ENCODE data around the gene SHANK2.

The SHANK2 gene

DNA sequence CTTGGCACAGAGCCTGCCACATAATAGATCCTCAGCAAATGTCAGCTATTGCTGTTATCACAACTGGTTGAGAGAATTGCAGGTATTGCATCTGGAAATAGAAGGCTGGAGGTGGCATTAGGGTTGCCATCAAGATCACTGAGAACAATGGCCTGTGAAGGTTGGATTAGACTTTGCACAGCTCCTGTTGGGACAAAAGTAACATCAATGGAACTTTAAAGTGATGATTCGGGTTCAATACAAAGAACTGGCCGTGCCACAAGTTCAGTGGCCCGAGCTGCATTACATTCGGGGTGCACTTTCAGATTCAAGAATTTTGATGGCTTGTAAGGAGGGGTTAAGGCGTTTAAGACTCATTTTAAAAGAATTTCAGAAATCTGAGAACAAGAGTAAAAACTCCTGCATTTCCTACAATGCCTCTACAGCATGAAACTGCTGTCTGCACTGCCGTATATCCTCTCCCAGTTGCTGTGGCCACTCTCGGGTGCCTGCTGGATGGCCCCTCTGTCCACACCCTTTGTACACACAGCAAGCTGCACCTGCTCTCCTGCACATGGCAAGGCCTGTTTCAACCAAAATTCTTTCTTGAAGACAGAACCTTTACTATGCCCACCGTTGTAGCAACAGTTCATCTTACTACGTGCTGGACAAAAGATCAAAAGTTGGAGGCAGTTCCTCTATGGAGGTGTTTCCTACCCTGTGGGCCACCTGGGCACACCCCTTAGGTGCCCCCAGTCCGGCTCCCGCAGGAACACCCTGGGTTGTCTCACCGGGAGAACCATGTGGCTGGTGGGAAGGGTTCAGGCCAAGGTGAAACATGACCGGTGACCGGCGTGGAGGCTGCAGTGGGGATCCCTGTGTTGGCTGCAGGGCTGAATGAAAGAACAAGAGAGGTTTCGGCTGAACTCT is 17.5 kb upstream of the SHANK2 start:
- DNase-seq (ENCODE audit: insufficient read length, low spot score), result no peak

DNA sequence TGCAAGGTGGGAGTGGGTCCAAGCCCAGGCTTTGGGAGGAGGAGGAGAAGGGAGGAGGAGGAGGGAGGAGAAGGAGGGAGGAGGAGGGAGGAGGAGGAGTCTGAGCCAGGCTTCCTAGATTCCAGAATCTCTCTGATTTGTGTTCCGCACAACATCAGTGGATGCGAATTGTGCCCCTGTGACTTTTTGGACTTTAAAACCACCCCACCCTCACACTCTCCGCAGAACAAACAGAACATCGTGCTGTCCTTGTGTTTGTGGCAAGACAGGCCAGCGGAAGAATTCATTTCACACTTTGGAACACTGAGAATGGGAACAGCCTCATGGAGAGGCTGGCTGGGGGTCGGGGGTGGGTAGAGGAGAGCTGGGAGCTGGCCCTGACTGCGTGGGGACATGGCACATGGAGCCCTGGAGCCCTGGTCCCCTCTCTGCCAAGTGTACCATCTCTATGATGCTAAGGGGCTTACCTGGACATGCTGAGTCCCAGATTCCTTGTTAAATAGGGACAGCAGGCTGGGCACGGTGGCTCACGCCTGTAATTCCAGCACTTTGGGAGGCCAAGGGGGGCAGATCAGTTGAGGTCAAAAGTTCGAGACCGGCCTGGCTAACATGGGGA is 16.4 kb upstream of the SHANK2 start:
- FAIRE-seq (no peak), DNase-seq (ENCODE audit: insufficient read length, low spot score) (no peak)

More for the DNA sequence above, 17.5 kb upstream of the SHANK2 start:
- FAIRE-seq, result no peak

DNA sequence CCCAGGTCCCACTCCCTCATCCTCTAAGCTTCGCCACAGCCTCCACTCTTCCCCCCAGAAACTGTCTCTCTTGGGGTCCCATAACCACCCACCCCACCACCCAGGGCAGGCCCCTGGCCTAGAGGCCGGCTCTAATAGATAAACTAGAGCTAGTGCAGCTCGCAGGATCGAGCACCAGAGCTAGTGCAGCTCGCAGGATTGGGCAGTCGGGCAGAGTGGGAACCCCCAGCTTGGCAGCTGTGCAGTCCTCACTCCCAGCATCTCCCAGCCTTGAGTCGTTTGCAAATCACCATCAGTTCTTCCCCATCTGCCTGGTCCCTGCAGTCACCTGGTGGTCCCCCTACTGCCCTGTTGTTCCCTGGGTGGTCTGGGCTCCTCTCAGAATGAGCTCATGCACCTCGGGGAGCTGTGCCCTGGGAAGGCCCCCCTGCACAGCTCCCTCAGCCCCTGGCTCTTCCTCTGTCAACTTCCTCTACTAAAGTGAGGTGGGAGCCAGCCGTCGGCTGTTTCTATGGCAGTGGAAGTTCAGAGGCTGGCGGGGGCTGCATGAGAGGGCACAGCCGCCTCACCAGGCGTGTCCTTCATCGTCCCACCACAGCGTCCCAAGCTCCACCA is 15.5 kb upstream of the SHANK2 start:
- FAIRE-seq, result no peak
- DNase-seq (ENCODE audit: insufficient read length, low spot score), result no peak

DNA sequence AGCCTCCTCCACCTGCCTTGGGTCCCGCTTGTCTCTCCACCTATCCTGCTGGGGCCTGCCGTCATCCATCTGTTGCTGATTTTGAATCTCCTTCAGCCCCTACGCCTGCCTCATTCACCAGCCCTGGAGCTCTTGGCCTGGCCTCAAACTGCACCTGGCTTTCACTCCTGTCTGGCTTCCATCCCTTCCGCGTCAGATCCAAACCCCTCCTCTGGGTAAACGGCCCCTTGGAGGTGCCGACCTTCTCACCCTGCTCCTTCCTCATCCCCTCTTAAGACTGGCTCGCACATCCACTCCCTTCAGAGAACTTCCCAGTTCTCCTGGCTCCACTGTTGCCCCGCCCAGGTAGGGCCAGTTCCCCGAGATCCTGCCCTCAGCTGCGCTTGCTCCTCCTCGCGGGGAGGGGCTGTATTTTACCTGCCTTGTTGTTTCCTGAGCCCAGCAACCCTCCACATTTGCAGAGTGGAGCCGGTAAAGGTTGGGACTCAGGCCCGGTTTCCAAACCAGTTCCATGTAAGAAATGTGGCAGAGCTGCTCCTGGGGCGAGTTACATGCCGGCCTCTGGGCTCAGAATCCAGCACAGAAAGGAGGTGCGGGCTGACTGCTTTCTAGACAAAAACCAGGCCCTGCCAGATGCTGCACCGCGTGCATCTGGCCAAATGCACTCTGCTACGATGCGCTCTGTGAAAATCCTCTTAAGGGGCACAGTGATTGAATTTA is 13.9 kb upstream of the SHANK2 start:
- no peak for FAIRE-seq
- DNase-seq (ENCODE audit: insufficient read length, low spot score), result no peak

DNA sequence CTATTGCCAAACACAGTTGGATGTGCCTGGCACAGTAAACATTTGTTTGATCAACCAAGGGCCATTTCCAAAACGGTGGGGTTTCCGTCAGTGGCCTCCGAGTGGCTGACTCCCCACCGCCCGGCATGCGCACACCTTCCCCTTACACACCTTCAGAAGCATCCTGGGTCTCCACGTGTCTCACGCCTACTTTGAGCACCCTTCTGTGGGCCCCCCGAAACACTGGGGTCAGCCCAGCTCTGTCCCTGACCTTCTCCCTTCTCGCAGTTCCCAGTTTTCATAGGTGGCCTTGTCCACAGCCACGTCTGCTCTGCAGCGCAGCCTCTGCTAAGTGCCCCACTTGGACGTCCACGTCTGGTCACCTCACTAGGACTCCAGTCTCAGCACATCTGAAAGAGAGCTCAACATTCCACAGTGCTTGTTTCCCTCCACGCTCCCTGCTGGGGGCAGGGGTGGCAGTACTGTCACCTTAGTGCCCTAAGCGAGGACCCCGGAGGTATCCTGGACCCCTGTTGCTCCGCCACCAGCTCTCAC is 13.2 kb upstream of the SHANK2 start:
- FAIRE-seq, result no peak

DNA sequence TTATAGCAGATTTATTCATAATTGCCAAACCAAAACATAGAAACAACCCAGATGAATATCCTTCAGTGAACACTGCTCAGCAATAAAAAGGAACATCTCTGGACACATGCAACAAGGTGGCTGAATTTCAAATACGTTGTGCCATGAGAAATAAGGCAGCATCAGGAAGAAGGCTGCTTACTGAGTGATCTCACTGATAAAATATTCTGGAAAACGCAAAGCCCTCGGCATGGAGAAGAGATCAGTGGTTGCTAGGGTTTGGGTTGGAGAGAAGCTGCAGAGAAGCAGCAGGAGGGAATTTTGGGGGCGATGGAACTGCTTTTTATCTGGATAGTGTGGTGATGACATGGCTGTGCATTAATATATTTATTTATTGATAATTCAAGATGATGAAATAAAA is 11.0 kb upstream of the SHANK2 start:
- FAIRE-seq (no peak), DNase-seq (ENCODE audit: insufficient read length, low spot score) (no peak)

More for the DNA sequence above, 13.2 kb upstream of the SHANK2 start:
- DNase-seq (ENCODE audit: insufficient read length, low spot score), result no peak

DNA sequence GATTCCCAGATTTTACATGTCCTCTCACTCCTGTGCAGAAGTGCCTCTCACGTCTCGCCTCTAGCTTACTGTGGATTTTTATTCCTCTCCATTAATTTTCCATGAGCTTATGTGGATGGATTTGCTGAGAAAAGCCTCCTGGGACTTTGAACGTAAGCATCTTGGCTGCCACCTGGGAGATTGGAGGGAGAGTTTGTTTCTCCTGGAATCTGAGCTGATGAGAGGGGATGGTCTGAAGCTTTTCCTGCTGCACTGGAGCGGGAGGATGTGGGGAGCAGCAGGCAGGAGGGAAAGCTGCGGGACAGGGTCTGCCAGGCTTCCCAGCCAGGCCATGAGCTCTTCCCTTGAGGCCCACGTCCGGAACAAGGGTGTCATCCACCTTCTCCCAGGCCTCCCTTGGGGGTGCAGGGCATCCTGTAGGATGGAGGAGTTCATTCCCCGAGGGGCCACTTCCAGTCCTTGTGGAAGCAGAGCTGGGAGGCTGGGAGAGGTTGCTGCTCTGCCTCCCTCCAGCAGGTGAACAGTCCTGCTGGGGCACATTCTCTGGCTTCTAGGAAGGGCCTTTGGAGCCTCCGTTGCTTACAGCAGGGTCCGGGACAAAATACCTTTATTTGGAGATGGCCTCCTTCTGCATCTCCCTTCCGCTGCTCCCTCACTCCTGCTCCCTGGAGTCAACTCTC is 3.6 kb upstream of the SHANK2 start:
- DNase-seq (ENCODE audit: insufficient read length, low spot score) (no peak), FAIRE-seq (no peak)

DNA sequence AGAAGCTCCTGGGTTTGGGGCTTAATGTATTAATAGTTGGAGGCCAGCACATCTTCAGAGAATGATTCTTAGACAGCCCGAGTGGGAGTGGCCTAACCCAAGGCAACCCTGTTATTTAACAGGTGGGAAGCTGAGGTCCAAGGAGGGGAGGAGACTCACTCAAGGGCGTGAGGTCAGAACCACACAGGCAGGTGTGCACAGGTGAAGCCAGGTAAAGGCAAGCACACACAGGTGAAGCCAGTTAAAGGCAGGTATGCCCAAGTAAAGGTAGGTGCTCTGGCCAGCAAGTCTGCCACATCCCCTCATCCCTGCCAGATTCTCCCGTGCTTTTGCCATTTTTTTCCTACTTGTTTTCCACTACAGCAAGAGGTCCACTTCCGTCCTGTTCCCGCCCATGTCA is 2.9 kb upstream of the SHANK2 start:
- no peak for DNase-seq (ENCODE audit: insufficient read length, low spot score)
- FAIRE-seq, result no peak

DNA sequence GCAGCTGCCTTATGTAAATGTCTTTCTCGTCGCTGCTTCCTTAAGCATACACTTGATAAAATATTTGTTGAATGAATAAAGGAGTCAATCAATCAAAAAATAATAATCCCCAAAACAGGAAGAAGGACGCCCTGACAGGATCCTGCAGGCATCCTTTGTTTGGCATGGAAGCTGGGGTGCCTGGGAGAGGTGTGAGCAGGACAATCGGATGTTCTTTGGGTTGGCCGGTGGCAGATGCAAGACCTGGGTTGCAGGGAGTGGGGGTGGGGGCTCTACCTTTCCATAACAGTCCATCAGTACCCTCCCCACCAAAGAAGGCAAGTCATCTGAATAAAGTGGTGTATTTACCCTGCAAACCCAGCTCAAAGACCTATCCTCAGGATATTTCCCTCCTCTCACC is 1.4 kb upstream of the SHANK2 start:
- FAIRE-seq (no peak), DNase-seq (ENCODE audit: insufficient read length, low spot score) (no peak)

DNA sequence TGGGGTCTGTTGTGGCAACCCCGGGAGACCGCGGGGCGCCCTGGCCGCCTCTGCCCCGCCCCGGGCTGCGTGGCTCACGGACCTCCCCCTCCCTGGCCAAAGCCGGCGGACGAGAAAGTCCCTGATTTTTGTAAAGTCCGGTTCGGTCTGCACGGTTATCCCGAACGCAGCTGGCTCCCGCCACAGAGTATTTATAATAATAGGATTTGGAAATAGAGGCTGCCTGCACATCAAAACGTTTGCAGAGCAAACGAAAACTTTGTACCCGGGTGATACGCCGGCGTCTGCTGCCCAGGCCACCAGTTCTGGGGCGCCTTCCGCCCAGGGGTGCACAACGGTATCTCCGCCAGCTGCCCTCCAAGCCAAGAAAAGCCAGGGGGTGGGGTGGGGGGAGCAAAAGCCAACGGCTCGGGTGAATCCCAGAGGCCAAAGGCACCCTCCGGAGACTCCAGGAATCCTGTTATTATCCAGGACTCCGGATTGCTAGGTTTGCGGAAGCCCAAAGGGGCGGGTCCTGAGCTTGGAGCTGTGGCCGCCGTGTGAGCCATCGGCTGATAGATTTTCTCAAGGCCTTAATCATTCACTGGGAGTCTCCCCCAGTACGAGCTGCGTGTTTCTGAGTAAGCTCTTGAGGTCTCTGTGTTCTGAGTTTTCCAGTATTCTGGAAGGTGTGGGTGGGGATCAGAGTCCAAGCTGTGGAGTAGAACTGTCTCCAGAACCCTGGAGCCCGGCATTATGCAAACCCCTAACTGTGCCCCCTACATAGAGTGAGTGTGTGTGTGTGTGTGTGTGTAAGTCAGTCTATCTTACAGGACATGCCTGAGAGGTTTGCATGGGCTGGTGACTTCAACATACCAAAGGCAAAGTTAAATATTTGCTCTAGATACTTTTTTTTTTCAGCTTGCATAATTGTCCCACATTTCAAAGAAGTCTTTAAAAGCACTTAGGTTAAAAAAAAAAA is 673 bp upstream of the SHANK2 start:
- FAIRE-seq, result no peak
- DNase-seq (ENCODE audit: insufficient read length, low spot score), result peak; percentile 42

DNA sequence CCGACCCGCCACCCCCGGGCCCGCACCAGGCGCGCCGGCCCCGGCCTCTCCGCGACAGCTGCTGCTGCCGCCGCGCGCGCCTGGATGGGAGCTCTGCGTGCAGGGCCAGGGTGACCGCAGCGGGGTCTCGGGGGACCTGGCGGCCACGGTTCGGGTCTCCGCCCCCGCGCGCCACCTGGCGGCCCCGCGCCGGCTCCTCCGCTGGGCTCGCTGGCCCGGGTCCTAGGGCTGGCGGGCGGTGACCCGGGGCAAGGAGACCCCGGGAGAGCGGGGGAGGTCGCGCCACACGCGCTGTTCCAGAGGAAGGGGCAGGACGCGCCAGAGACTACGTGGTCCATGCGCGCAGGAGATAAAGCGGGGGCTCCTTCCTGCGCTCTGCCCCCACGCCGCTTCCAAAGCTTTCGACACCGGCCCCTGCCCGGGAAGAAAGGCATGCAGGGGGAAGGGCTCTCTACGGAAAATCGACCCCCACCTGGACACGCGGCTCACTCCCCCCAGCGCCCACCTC is 562 bp downstream of the SHANK2 start:
- DNase-seq (ENCODE audit: insufficient read length, low spot score), result peak; percentile 79

DNA sequence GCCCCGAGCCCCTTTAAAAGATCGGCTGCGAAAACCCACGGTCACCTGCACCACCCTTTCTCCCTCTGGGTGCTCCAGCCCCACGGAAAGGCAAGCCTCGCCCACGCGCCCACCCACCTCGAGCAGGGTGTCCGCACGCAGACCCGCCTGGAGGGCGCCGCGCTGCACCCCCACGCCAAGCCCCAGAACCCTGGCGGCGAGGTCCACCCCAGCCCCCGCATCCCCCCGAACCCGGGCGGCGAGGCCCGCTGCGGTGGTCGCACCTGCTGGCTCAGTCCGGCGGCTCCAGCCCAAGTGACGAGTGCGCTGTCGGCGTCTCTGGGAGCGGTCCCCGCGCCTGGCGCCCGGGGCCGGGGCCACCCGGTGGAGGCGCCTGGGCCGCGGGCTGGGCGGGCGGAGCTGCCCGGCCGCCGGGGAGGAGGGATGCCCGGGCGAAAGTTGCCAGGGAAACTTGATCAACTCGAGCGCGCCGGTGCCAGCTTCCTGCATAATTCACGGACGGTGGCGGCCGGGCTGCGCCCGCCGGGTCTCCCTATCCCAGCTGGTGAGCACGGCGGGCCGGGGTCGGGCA is 1.1 kb downstream of the SHANK2 start:
- FAIRE-seq, result no peak
- DNase-seq (ENCODE audit: insufficient read length, low spot score), result peak; percentile 28

More for the DNA sequence above, 562 bp downstream of the SHANK2 start:
- no peak for FAIRE-seq

DNA sequence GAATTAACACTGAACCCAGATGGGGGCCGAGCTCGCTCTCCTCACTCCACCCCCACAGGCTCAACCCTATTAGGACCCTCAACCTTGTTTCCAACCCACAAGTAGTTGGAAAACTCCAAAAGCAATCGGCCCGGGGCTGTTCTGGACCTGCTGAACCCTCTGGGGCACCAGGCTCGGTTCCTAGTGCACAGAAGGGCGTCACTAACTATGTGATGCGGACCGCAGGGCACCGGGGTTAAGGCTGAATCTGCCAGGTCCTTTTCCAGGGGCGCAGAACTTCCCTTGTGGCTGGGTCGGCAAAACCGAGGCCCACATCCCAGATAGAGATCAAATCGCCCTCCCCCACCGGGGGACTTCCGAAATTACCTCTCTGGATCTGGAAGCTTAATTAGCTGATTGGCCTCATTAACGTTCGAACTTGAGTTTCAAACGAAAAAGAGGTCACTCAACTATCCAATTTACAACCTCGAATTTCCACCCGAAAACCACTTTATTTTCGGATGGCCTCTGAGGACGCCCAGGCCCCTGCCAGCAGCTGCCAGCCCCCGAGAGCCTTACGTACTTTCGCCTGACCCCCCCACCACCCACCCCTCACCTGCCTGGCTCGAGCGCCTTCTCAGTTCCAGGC is 1.7 kb downstream of the SHANK2 start:
- DNase-seq (ENCODE audit: insufficient read length, low spot score), result no peak
- FAIRE-seq, result no peak

DNA sequence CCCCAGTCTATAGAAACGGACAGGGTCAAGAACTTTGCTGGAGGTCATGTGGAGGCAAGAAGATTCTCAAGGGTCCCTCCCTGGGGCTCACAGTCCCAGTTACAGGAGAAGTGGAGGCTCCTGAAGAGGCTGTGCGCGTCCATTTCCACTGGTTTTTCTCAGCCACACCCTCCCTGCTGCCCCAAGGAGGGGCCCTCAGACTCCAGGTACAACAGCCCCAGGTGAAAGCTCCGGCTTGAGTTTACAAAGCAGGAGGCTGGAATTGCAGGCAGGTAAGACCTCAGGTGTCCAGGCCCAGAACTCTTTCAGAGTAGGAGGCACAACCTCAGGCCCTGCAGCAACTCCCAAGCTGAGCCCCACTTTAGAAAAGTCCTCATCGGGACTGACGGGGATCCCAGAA is 3.1 kb downstream of the SHANK2 start:
- FAIRE-seq, result no peak
- no peak for DNase-seq (ENCODE audit: insufficient read length, low spot score)

DNA sequence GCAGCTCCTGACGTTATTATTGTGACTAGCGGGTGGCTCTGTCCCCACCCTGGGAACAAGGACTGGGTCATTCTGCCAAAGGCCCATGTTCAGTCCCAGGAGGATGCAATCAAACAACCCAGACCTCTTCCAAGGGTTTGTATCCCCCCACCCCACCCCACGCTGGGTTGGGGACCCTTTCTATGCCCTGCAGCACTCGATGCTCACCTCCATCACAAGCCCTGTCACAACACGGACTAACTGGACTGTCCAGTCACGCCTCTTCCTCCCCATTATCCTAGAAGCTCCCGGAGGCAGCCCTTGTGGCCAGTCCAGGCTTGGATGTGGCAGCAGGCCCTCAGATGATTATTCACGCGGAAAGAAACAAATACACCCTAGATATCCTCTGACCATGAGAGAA is 3.7 kb downstream of the SHANK2 start:
- no peak for DNase-seq (ENCODE audit: insufficient read length, low spot score)
- FAIRE-seq, result no peak

DNA sequence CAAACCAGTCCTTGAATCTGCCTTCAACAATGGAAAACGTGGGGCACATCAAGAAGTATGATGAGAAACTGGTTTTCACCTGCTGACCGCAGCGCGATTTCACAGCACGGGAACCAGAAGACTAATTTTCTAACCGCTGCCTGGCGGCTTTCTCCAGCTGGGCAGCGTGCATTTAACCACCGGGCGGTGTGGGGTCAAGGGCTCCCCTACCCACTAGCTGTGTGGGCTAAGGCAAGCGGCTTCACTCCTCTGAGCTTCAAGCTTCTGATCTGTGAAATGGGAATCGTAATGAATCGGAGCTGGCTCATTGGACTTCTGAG is 4.2 kb downstream of the SHANK2 start:
- no peak for FAIRE-seq
- no peak for DNase-seq (ENCODE audit: insufficient read length, low spot score)

DNA sequence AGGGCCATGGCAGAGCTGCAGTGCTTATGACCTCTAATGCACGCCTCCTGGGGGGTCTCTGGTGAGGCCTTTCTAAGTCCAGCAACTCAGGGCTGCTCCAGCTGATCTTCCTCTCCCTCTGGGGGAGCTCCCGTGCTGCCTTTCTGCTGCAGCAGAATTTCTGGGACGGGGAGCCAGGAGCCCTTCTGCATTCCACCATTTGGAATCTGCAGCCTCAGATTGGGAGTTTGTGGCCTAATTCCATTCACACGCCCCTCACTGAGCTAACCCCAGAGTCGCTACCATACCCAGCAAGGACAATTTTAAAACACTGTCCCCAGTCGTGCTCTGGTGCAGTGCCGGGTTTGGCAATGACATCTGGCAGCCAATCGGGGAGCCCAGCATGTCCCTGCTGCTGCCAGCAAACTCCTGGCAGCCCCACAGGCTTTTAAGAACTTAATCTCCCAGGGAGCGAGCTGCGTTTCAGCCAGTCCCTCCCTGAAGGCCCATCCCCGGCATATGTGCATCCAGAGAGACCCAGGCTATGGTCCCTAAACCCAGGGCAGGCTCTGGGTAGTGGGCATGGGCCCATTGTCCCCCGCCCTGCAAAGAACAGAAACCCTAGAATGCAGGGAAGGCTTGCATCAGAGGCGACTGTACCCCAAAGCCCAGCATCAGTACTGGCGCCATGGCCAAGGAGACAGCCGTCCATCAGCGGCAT is 4.7 kb downstream of the SHANK2 start:
- no peak for DNase-seq (ENCODE audit: insufficient read length, low spot score)
- FAIRE-seq, result no peak

DNA sequence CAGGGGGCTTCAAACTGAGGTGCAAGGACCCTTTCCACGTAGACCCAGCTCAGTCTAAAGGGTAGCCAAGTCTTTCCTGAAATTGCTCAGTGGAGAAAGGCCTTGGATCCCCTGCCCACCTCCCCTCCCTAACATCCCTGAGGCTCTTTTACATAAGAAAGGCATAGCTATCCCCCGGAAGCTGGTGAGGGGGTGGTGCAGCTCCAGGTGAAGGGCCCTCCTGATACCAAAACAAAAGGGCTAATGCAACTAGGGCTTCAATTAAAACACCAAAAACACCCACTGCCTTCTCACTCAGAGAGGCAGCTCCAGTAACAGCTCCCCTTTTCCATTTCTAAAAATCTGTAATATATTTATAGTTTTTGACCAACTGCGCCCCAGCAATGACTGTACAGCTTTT is 5.8 kb downstream of the SHANK2 start:
- FAIRE-seq (no peak), DNase-seq (ENCODE audit: insufficient read length, low spot score) (no peak)

Data from GM19239 (cell line).